Astrocyte (in vitro differentiated cells and primary cell): Measurements from ENCODE around the gene KRT82.

Source experiments
- CTCF ChIP-seq: IDR thresholded peaks from 2 replicates; pipeline ENCODE4 v1.5.1; 2011; ENCODE audit warnings: low read depth, mild to moderate bottlenecking, inconsistent platforms, low read length, moderate library complexity; ENCODE audit not compliant: insufficient read depth
- EZH2 ChIP-seq: IDR thresholded peaks from 2 replicates; pipeline ENCODE4 v1.6.1; 2012; ENCODE audit warnings: mild to moderate bottlenecking, low read length, inconsistent platforms; ENCODE audit not compliant: insufficient read depth

GRCh38 chr12:52413782-52414345 is 7.7 kb upstream of the KRT82 start:
- no peak for TF ChIP-seq CTCF
- no peak for TF ChIP-seq EZH2
